Middle frontal gyrus (tissue), 1 donor: ENCODE data around the gene TARS3.
"Not testable (repeated sequence)": the region's sequence is repeated elsewhere in the genome, so short reads cannot be mapped to it uniquely, and the experiment has no call there.

ENCODE experiments used
- DNase-seq: peaks from one replicate; pipeline ENCODE4 v3.0.0-alpha.2; 2015; ENCODE audit warnings: low spot score; ENCODE audit errors: extremely low spot score

TARS3 gene

DNA sequence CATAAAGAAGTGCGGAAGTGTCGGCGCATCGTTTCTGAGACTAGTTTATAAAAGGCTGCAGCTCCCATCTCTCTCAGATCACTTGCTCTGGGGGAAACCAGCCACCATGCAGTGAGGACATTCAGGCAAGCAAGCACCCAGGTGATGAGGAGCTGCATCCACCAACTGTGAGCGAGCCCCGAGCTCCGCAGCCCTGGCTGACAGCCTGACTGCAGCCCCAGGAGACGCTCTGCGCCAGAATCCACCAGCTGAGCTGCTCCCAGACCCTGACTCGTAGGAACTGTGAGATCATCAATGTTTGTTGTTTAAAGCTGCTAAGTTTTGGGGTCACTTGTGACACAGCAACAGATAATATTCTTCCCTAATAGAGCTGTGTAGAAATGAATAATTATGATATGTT, 67.1 kb downstream of the TARS3 start:
- no peak for DNase-seq

DNA sequence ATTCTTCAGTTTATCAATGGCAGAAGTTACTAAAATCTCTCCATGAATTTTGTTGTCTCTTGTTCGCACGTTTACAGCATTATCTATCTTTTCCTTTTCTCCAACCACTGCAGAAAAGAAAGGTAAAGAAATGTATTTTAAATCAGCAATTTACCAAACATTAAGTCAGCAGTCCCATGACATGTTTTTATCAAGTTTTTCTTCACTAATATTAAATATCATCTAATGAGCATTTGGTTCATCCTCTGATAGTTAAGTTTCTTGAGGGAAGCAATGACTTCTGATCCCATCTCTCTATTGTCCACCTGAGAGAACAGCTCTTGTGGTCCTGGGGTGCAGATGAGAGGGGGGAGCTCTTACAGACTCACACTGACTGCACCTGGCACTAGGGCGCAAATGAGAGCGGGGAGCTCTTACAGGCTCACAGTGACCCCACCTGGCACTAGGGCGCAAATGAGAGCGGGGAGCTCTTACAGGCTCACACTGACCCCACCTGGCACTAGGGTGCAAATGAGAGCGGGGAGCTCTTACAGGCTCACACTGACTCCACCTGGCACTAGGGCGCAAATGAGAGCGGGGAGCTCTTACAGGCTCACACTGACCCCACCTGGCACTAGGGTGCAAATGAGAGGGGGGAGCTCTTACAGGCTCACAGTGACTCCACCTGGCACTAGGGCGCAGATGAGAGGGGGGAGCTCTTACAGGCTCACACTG, 69.5 kb downstream of the TARS3 start:
- DNase-seq: not testable (repeated sequence)

DNA sequence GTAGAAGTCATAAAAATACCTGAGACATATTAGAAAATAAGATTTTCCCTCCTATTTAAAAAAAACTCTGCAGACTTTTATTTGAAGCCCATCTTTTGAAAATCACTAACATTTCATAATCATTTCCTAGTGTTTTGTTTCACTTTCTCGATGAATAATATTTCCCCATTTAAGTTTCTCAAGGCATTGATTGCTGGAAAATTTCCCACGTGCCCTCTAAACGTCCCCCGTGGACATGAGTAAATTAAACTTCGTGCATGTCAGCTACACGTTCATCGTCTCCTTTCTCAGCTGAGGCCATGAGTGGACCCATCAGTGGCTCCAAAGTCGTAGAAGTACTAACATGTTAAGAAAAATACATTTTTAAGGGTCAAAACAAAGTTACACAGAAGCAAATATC, 70.1 kb downstream of the TARS3 start:
- no peak for DNase-seq

DNA sequence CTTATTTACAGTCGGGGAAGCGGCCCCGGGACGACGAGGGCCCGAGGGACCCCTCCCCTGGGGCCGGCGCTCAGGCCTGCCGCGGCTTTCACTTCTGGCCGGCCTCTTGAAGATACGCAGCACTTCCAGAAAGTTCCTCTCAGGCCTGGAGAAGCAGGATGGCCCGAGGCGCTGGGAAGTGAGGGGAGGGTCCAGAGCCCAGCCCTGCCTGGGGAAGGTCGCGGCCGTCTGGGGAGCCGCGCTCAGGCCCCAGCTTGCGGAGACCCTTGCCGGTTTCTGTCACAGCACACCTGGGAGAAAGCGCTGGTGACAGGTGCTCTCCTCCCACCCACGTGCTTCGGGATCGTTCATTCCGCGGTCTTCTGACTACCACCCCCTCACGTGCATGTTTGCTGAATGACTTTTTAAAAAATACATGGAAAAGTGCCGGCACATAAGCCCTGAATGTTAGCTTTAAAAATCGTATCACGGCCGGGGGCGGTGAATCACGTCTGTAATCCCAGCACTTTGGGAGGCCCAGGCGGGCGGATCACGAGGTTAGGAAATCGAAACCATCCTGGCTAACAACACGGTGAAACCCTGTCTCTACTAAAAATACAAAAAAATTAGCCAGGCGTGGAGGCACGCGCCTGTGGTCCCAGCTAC, 71.4 kb downstream of the TARS3 start:
- no peak for DNase-seq

DNA sequence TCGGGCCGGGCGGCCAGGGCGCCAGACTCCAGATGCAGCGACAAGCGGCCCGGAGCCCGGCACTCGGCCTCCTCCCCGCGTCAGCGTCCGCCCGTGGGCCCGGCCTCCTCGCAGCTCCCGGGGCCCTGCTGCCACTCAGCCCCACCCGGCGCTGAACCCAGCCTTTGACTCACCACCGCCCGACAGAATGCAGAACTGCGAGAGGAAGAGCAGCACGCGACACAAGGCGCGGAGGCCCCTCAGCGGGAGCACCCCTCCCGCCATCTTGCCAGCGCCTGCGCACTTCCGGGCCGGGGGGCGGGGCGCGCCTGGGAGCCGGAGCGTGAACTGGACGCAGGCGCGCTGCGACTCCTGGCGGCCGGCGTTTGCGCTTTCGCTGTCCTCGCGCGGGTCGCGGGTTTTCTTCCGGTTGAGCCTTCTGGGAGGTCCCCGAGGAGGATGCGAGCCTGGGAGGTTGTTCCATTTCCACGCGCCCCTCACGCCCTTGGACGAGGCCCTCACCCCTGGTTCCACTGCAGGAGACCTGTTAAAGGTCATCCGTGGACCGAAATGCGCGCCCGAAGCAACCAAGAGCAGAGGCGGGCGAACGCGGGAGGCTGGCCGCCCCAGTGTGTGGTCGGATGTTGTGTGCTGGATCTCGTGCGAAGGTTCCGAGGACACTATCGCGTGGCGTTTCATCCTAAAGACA, 72.0 kb downstream of the TARS3 start, which contains the start of gene TM2D3:
Gene TM2D3, minus strand, starts transcription at position 284 of the 688 bp plus-strand sequence. Its CDS starts 20 bp downstream, at position 264.
- peak; percentile 79 for DNase-seq

DNA sequence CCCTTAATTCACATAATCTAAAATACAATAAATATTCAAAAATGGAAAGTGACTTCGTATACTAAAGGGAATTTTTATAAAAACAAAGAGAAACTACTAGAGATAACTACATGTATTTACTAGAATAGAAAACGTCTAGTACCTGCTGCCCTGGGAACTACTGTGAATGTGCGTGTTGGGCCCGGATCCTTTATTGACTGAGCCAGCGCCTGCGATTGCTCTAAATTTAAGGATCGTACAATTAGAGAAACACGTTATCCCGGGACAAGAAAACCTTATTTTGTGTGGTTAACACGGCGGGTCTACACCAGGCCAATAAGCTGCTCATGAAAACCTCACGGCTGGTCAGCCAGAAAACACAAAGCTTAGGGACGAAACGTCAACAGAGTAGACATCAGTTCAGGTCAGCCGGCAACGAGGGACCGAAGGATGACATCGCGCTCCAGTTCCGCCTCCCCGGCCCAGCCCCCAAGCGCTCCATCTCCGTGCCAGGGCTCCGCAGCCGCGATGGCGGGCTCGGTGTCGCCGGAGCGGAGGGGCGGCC, 72.6 kb downstream of the TARS3 start:
- no peak for DNase-seq

DNA sequence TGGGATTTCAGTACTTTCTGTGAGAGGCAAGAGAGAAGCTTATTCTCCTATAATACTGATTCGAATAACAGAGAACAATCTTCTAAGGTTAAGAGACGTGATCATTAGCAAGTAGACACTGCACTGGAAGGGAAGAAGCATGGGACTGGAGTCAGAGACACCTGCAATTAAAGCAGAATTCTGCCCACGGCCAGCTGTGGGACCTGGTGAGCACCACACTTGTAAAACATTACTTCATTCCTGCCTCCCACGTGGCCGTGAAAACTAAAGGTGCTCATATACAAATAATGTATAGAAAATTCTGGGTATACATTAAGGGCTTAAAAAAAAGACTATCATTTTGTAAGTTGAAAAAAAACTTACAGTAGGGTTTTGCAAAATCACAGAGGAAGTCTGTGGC, 74.1 kb downstream of the TARS3 start:
- DNase-seq: no peak

DNA sequence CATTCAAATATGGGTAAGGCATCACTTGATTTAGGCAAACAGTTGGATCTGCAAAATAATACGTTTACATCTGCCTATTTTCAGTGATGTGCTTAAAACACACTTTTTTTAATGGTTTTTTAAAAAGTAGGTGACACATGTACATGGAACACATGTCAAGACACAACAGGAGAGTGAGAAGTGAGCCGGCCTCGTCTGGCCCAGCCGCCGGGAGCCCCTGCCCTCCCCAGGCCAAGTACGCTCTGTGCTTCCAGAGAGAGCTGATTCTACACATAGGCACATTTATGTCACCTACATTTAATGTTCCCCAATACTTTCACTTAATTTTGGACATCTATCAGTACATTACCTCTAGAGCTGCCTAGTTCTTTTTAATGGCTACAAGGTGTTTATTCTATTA, 75.9 kb downstream of the TARS3 start:
- no peak for DNase-seq

DNA sequence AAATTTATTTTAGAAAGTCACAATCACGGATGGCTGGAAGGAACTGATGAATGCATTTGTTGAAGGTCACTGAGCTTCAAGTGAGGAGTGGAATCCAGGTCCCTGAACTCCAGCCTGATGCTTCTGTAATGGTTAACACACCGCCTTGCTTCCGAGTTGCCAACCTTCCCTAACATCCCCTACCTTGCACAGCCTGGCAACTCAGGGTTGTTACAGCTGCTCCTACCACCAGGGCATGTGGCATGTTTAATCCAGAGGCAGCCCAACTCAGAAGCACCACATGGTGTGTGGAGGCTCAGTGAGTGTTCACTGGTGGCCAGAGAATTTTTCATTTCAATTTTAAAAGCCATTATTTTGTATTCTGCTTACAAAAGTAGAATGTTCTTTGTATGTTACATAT, 77.0 kb downstream of the TARS3 start:
- no peak for DNase-seq

DNA sequence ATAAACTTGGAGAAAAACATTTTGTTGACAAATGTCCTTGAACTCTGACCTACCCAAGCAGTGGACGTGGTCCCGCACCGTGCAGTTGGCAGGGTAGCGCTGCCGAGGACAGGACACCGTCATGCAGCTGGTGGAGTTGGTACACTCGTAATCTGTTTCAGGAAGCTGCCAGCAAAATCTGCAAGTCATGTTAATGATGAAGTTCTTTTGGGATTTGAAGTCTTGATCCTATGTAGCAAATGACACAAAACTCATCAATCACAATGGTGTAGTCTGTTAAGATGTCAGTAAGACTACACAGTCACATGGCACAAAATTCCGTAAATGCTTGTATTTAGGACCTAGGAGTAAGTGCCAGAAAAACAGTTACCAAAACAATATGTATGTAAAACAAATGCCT, 77.6 kb downstream of the TARS3 start:
- no peak for DNase-seq

DNA sequence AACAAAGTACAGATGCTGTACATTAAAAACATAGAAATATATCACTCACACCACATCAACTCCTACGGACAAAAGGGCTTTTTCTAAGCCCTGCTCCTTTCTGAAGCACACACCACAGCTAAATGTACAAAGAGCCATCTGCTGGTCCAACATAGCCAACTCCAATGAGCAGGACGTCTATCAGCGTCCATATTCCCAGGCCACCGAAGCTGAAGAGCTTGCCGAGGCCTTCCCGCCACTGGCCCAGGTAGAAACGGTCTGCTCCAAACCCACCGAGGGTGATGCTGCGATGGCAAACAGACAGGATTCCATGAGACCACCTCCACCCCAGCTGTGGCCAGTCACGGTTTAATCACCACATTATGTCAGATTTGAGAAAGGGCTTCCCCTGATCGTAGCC, 81.9 kb downstream of the TARS3 start:
- no peak for DNase-seq

DNA sequence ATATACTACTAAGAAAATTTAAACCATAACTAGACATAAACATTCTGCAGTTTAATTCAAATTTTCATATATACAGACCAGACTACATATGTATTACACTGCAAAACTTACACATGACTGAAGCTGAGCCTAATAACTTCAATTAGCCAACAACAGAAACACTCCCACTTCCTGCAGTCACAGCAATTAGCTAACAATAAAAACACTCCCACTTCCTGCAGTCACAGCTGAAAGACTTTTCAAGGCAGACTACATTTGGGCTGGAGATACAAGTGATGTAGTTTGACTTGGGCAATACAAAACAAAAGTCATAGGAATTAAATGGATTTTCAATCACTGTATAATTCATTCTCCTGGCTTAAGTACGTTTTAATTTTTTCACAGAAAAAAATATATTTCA, 82.4 kb downstream of the TARS3 start:
- DNase-seq: no peak

DNA sequence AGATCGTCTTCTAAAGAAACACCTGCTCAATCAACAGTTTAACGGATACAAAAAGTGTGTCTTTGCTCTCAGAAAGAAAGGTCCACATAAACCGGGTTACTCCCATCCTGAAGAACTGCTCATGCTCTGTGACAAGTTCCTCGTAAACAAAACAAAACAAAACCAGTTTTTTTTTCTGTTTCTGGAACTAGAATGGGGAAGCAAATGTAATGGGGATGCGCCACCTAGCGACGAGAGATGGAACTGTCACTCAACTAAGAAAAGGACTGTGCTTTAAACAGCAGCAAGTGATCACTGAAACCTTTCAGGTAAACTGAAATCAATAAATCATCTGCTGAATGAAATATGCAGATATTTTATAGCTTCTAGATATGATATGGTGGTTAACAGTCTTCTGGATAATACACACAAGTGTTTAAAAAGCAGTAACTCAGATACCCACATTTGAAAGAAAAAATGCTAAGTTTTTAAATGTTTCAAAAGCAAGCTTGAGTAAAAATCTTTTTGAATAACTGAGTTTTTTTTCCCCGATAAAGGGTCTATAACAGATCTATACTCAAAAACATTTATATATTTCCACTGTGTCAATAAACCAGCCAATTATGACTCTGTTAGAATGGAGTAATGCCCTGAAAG, 83.0 kb downstream of the TARS3 start:
- DNase-seq: peak; percentile 77

DNA sequence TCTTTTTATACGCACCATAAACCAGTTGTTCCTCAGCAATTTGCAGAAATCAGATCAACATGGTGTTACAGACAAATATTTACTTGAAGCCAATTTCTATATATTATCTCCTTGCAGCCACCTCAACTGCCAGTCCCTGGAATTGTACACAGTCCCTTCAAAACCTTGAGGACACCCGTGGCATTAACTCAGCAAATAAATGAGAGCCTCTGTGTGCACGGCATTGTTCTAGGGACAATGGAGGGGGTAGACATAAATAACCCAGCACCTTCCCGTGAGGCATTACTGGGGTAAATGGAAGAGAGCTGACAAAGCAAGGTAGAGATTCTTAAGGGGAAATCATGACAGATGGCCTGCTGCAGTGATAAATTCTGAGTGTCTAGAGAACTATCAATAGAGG, 84.6 kb downstream of the TARS3 start:
- no peak for DNase-seq

DNA sequence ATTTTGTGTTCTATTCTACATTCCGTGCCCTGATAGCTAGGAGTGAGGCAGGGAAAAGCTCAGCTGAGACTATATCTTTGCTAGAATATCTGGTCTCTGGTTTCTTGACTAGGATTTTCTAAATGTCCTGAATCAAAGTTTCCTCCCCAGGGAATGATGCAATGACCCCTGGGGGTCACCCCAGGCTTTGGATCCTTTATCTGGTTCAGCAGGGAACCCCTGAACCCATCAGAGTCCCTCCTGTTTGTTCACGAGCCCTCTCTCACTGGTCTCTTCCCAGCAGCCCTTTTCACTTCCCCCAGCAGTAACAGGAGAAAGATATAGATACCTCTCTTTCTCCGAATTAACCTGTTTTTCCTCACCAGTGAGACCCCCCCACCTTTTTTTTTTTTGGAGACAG, 86.4 kb downstream of the TARS3 start:
- no peak for DNase-seq

DNA sequence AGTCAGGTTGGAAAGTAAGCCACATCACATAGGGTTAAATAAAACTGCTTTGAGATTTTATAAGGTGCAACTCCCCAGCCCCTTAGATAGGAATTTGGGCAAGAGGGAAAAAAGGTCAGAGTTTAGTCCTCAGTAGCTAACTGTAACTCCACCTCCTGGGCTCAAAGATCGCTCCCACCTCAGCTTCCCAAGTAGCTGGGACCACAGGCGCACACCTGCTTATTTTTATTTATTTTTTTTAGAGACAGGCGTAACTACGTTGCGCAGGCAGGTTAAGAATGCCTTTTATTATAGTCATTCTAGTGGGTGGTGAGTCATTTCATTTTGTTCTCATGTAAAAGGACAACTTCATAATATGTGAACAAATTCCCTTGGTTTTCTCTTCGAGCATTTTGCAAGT, 86.8 kb downstream of the TARS3 start:
- DNase-seq: no peak

DNA sequence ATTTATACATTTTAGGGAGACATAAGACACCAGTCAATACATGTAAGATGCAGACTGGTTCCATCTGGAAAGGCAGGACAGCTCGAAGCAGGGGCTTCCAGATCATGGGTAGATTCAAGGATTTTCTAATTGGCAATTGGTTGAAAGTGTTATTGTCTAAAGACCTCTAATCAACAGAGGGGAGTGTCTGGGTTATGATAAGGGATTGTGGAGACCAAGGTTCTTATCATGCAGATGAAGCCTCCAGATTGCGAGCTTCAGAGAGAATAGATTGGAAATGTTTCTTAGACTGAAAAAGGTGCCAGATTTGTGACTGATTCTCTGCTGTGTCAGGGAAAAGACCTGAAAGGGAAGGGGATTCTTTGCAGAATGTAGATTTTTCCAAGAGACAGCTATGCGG, 87.2 kb downstream of the TARS3 start:
- DNase-seq: no peak

DNA sequence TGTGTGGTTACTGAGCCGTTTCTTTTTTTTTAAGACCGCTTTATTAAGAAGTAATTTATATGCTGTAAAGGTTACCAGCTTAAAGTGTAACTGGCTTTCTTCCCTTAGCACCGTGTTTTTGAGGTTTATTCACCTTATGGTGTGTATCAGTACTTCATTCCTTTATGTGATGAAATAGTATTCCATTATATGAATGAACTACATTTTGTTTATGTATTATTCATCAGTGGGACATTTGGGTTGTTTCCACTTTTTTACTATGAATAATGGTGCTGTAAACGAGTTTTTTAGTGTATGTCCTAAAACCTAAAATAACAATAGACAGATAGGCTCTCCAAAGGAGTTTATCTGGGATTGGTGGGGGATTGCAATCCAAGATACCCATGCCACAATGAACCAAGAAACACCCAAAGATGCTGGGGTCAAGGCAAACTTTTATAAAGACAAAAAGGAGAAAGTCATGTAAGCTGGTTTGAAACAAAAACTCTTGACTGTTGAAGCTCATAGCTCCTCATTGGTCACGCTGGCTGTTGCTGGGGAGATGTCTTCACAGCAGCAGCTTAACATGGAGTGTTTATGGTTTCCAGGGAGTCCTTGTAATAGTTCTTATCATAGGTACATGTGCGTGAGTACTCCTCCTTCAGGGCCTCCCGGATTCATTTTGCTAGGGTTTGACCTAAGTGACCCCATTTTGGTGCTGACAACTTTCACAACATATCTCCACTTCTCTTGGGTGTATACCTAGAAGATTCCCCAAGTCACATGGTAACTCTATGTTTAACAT, 88.1 kb downstream of the TARS3 start:
- DNase-seq: no peak

DNA sequence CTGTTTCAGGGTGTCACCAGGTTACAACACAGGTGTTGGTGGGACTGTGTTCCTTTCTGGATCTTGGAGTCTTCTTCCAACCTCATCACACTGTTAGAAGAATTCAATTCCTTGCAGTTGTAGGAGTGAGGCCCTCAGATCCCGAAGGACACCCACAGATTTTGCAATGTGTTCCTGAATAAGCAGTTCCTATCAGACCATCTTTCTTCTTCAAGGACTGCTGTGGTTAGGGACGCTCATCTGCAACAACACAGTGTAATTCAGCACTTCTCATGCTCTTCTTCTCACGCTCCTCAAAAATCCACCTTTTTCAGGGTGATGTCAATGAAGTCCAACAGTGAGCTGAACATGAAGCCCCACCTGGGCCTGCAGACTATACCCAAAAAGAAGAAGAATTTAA, 90.9 kb downstream of the TARS3 start:
- no peak for DNase-seq

DNA sequence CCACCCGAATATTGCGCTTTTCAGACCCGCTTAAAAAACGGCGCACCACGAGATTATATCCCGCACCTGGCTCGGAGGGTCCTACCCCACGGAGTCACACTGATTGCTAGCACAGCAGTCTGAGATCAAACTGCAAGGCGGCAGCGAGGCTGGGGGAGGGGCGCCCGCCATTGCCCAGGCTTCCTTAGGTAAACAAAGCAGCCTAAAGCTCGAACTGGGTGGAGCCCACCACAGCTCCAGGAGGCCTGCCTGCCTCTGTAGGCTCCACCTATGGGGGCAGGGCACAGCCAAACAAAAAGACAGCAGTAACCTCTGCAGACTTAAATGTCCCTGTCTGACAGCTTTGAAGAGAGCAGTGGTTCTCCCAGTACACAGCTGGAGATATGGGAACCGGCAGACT, 97.5 kb downstream of the TARS3 start:
- not testable (repeated sequence) for DNase-seq

DNA sequence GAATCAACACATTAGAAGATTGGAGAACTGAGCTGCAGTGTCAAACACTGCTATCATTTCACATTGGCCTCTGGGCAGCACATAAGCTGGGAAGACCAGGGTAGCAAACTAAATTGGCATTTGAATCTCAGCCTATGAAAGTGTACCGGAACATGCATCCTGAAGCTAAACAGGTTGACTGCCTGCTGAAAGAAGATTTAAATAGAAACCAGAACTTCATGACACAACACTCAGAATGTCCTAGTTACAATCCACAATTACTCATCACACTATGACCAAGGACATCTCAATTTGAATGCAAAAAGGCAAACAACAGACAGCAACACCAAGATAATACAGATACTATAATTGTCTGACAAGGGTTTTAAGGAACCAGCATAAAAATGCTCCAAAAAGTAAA, 98.3 kb downstream of the TARS3 start:
- DNase-seq: no peak
